Measurements from ENCODE around the gene WDR35.

The WDR35 gene

DNA sequence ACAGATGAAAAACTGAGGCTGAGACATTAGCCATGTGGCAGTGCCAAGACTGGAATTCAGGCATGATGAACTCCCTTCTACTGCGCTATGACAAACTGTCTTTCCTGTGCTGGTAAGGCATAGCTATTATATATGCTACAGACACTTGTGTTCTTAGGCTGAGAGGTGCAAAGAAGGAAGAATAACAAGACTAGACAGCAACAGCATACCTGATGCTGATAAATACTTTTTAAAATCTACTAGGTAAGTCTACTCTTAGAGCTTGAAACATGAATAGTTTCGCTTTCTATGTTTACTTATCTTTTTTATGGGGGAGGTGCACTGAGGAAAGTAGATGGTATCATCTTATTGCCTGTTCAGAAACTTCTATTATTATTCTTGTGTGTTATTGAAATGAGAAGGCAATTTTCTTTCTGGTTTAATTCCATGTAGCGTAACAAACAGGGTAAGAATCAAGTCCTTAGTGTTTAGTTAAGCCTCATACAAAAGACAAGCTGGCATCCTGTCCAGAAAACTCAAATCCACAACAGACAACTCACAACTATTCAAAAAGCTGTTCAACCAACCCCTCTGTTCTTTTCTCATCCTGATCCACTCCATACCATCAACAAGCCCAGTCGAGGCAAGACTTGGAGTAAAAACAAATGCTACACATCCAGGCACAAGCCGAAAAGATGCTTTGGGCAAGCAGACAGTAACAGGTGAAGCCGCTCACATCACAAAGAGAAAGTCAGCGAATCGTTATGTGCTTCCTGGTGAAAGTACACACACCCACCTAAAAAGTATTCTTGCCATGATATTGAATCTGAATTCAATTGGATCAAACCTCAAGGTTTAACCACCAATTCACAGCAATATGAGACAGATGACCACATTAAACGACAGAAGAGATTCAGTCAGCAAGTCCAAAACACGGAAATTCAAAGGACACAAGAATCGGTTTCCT is 89.6 kb downstream of the WDR35 start:
- peaks cover 17% of the 10 kb centered on the region for H3K36me3 ChIP-seq (ENCODE audit: insufficient read depth, low read length)
- peaks cover 62% of the 10 kb centered on the region for H3K79me2 ChIP-seq (ENCODE audit: insufficient read depth, low read length)
- no peak for TF ChIP-seq EZH2 (IDR thresholded peaks at IDR 0.05; ENCODE audit: borderline replicate concordance, low read depth, low read length, severe bottlenecking)
- TF ChIP-seq, protein P1, sequence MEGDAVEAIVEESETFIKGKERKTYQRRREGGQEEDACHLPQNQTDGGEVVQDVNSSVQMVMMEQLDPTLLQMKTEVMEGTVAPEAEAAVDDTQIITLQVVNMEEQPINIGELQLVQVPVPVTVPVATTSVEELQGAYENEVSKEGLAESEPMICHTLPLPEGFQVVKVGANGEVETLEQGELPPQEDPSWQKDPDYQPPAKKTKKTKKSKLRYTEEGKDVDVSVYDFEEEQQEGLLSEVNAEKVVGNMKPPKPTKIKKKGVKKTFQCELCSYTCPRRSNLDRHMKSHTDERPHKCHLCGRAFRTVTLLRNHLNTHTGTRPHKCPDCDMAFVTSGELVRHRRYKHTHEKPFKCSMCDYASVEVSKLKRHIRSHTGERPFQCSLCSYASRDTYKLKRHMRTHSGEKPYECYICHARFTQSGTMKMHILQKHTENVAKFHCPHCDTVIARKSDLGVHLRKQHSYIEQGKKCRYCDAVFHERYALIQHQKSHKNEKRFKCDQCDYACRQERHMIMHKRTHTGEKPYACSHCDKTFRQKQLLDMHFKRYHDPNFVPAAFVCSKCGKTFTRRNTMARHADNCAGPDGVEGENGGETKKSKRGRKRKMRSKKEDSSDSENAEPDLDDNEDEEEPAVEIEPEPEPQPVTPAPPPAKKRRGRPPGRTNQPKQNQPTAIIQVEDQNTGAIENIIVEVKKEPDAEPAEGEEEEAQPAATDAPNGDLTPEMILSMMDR (IDR thresholded peaks at IDR 0.05; ENCODE audit: borderline replicate concordance, extremely low read depth, low read length, poor library complexity, severe bottlenecking) = no peak
- no peaks in the 10 kb centered on the region for H3K27me3 ChIP-seq (ENCODE audit: insufficient read depth, low read length, poor library complexity)
- H3K4me1 ChIP-seq (ENCODE audit: insufficient read depth, low read length) = peaks cover 62% of the 10 kb centered on the region
- no peak for ATAC-seq (ENCODE audit: insufficient read depth, low read depth)
- peak; percentile 17 for DNase-seq
- peak overlapping the region; percentile 87 to 88 for H3K4me3 ChIP-seq (ENCODE audit: low read depth in 1 of 2, low read length in 2 of 2)
- no peaks in the 10 kb centered on the region for H3K9me3 ChIP-seq (ENCODE audit: insufficient read depth, low read length, severe bottlenecking)
- H2AFZ ChIP-seq (ENCODE audit: low read depth, low read length) = peak overlapping the region; percentile 86; the same call in 1 of the 2 replicates
- H3K9ac ChIP-seq (ENCODE audit: low read depth, low read length) = peak overlapping the region; percentile 79
- H3K4me2 ChIP-seq (ENCODE audit: insufficient read depth, low read length) = peak overlapping the region; percentile 90
- H3K27ac ChIP-seq (ENCODE audit: low read length) = peak overlapping the region; percentile 99
- H4K20me1 ChIP-seq (ENCODE audit: insufficient read depth, low read length) = peaks cover 34% of the 10 kb centered on the region

DNA sequence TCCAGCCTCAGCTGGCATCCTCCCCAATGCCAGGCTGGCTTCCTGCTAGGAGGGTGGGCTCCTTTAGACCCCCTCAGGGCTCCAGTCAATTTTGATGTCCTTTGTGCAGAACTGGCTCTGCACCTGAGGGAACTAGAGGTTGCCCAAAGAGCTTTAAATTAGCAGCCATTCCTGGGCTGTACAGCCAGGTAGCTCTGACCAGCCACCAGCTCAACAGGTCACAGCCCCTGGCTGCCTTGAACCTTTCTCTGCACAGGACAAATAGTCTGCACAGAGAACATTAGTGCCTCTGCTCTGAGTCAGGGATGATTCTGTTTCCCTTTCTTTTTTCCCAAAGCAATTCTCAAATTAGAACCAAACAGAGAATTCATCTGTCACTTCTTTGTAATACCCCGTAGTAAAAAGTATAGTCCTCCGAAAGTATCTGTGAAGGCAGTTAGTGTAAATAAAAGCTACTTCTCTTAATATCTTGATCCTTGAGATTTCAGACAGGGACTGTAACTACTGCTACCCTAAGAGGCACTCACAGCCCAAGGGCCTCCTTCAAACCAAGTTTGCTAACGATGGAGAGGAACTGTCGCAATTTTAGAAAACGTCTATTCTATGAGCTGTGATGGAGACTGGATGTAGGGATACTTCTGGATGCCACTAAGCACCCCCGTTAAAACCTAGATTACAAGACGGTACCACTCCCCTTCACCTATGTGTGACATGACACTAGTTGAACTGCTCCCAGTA is 91.1 kb downstream of the WDR35 start:
- Histone ChIP-seq H3K4me3 (ENCODE audit: low read depth in 1 of 2, low read length in 2 of 2) (peak overlapping the region in 1 of 2 experiments; percentile 43; a peak in 2 of 4 replicates), H3K9me3 (ENCODE audit: insufficient read depth, low read length, severe bottlenecking) (no peaks in the 10 kb centered on the region), H3K27me3 (ENCODE audit: insufficient read depth, low read length, poor library complexity) (no peaks in the 10 kb centered on the region), H3K27ac (ENCODE audit: low read length) (peak overlapping the region; percentile 47), H3K9ac (ENCODE audit: low read depth, low read length) (peak overlapping the region; percentile 38), H3K4me1 (ENCODE audit: insufficient read depth, low read length) (peaks cover 66% of the 10 kb centered on the region), H3K4me2 (ENCODE audit: insufficient read depth, low read length) (peak overlapping the region; percentile 63), H4K20me1 (ENCODE audit: insufficient read depth, low read length) (peaks cover 40% of the 10 kb centered on the region), H2AFZ (ENCODE audit: low read depth, low read length) (no peak overlapping the region), H3K36me3 (ENCODE audit: insufficient read depth, low read length) (peaks cover 23% of the 10 kb centered on the region), H3K79me2 (ENCODE audit: insufficient read depth, low read length) (peaks cover 77% of the 10 kb centered on the region)
- no peak for DNase-seq
- no peak for ATAC-seq (ENCODE audit: insufficient read depth, low read depth)
- TF ChIP-seq, protein P1 (IDR thresholded peaks at IDR 0.05; ENCODE audit: borderline replicate concordance, extremely low read depth, low read length, poor library complexity, severe bottlenecking) = no peak

DNA sequence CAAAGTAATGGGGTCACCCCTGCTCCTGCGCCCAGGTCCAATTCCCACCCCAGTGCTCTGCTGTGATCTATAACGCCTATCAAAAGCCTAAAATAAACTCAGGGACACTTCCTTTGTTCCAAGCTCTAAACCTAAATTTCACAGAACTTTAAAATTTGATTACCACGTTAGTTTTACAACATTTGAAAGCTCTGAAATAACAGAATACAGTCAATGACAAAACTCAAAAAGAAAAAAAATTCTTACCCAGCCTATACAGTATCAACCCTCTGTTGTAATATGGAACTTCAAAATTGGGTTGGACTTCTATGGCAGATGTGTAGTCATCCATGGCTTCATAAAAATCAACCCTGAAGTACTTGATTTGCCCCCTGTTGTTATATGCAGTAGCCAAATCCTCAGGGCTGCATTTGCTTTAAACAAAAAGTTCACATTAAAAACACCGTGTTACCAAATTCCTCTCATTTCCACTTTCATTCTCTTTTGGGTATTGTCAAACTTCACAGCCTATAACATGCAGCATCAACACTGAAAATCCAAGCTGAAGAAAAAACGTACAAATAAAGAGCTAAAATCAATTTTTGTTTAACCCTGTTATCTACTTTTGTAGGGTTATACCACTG is 92.2 kb downstream of the WDR35 start:
- H3K27ac ChIP-seq (ENCODE audit: low read length) = peak overlapping the region; percentile 21
- H3K79me2 ChIP-seq (ENCODE audit: insufficient read depth, low read length) = peaks cover 86% of the 10 kb centered on the region
- H3K4me1 ChIP-seq (ENCODE audit: insufficient read depth, low read length) = peaks cover 57% of the 10 kb centered on the region
- no peaks in the 10 kb centered on the region for H3K27me3 ChIP-seq (ENCODE audit: insufficient read depth, low read length, poor library complexity)
- peak overlapping the region; percentile 38 for H3K9ac ChIP-seq (ENCODE audit: low read depth, low read length)
- peaks cover 23% of the 10 kb centered on the region for H3K36me3 ChIP-seq (ENCODE audit: insufficient read depth, low read length)
- peak overlapping the region; percentile 63 for H3K4me2 ChIP-seq (ENCODE audit: insufficient read depth, low read length)
- no peaks in the 10 kb centered on the region for H3K9me3 ChIP-seq (ENCODE audit: insufficient read depth, low read length, severe bottlenecking)
- H4K20me1 ChIP-seq (ENCODE audit: insufficient read depth, low read length) = peaks cover 43% of the 10 kb centered on the region
- ATAC-seq (ENCODE audit: insufficient read depth, low read depth) (no peak), DNase-seq (no peak)
- peak overlapping the region in 1 of 2 experiments; percentile 43; a peak in 2 of 4 replicates for H3K4me3 ChIP-seq (ENCODE audit: low read depth in 1 of 2, low read length in 2 of 2)
- TF ChIP-seq, protein P1 (IDR thresholded peaks at IDR 0.05; ENCODE audit: borderline replicate concordance, extremely low read depth, low read length, poor library complexity, severe bottlenecking) = no peak
- TF ChIP-seq EZH2 (IDR thresholded peaks at IDR 0.05; ENCODE audit: borderline replicate concordance, low read depth, low read length, severe bottlenecking) = no peak
- H2AFZ ChIP-seq (ENCODE audit: low read depth, low read length) = no peak overlapping the region

Measured in DND-41 (cell line).